H7 (cell line): ENCODE measurements around the gene CRTC3. TPM values are rescaled to one million over a fixed set of nuclear protein-coding genes. Genes with fewer than 3 reads are reported as not detected.

ENCODE experiments used
- DNase-seq: peaks from one replicate; pipeline ENCODE4 v3.0.0; 2012
- H3K27me3 ChIP-seq: 2 replicates; pipeline ENCODE4 v1.6.0; 2011; ENCODE audit warnings: mild to moderate bottlenecking, low read length; ENCODE audit not compliant: control insufficient read depth, insufficient read depth
- H3K36me3 ChIP-seq: replicated peaks from 2 replicates; pipeline ENCODE4 v1.5.1; 2011; ENCODE audit warnings: low read length; ENCODE audit not compliant: control insufficient read depth, insufficient read depth
- H3K4me3 ChIP-seq: 2 replicates; pipeline ENCODE4 v1.5.1; 2011; ENCODE audit warnings: low read depth, mild to moderate bottlenecking, control low read depth, low read length, moderate library complexity; ENCODE audit not compliant: insufficient read depth
- total RNA-seq: library from RNA; depleted of rRNA; stranded (reverse); fragments of >200 nt; shearing (Covaris generic); gene quantifications from 2 replicates; pipeline ENCODE4 v1.2.3, GENCODE V29; 2014; rRNA removed

CRTC3 gene, protein sequence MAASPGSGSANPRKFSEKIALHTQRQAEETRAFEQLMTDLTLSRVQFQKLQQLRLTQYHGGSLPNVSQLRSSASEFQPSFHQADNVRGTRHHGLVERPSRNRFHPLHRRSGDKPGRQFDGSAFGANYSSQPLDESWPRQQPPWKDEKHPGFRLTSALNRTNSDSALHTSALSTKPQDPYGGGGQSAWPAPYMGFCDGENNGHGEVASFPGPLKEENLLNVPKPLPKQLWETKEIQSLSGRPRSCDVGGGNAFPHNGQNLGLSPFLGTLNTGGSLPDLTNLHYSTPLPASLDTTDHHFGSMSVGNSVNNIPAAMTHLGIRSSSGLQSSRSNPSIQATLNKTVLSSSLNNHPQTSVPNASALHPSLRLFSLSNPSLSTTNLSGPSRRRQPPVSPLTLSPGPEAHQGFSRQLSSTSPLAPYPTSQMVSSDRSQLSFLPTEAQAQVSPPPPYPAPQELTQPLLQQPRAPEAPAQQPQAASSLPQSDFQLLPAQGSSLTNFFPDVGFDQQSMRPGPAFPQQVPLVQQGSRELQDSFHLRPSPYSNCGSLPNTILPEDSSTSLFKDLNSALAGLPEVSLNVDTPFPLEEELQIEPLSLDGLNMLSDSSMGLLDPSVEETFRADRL
- 3.3 and 6.0 TPM in 2 replicates for total RNA-seq

GRCh38 chr15:90529371-90530249 lies at the start of gene CRTC3:
Gene CRTC3 (plus strand): TSS chr15:90529923. CDS start chr15:90530072, 149 bp downstream.
- peak within 1 kb of the TSS; percentile 67 for H3K4me3 ChIP-seq
- no peaks in the 10 kb centered on the region for H3K36me3 ChIP-seq
- DNase-seq, result peak; percentile 94
- H3K27me3 ChIP-seq, result peaks cover 39% of the 10 kb centered on the region

DNA sequence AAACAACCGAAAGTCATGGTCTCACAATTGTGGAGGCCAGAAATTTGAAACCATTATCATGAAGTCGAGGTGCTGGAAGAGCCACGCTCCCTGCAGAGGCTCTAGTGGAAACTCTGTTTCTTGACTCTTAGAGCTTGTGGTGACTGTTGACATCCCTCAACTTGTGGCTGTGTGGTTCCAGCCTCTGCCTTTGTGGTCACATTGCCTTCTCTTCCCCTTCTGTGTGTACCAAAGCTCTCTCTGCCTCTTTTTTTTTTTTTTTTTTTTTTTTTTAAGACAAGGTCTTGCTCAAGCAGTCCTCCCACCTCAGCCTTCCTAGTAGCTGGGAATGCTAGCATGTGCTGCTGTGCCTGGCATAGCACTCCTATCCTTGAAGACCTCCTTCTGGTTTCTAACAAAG lies 48.7 kb upstream of the CRTC3 start:
- no peak for DNase-seq
- H3K4me3 ChIP-seq, result no peak overlapping the region
- H3K27me3 ChIP-seq, result no peaks in the 10 kb centered on the region
- H3K36me3 ChIP-seq, result peaks cover 20% of the 10 kb centered on the region

GRCh38 chr15:90482124-90483011 lies 47.4 kb upstream of the CRTC3 start:
- Histone ChIP-seq H3K27me3 (no peaks in the 10 kb centered on the region), H3K4me3 (no peak overlapping the region), H3K36me3 (peaks cover 22% of the 10 kb centered on the region)
- DNase-seq, result peak; percentile 32

GRCh38 chr15:90483012-90483307 lies 46.8 kb upstream of the CRTC3 start:
- H3K36me3 ChIP-seq, result peaks cover 24% of the 10 kb centered on the region
- no peak overlapping the region for H3K4me3 ChIP-seq

GRCh38 chr15:90483637-90484036 lies 46.1 kb upstream of the CRTC3 start:
- H3K4me3 ChIP-seq, result no peak overlapping the region
- H3K27me3 ChIP-seq, result no peaks in the 10 kb centered on the region
- peaks cover 24% of the 10 kb centered on the region for H3K36me3 ChIP-seq
- no peak for DNase-seq

More at GRCh38 chr15:90483012-90483307, 46.8 kb upstream of the CRTC3 start:
- DNase-seq, result no peak
- no peaks in the 10 kb centered on the region for H3K27me3 ChIP-seq

GRCh38 chr15:90487186-90487585 lies 42.5 kb upstream of the CRTC3 start:
- DNase-seq, result no peak
- Histone ChIP-seq H3K4me3 (no peak overlapping the region), H3K36me3 (peaks cover 29% of the 10 kb centered on the region), H3K27me3 (no peaks in the 10 kb centered on the region)

DNA sequence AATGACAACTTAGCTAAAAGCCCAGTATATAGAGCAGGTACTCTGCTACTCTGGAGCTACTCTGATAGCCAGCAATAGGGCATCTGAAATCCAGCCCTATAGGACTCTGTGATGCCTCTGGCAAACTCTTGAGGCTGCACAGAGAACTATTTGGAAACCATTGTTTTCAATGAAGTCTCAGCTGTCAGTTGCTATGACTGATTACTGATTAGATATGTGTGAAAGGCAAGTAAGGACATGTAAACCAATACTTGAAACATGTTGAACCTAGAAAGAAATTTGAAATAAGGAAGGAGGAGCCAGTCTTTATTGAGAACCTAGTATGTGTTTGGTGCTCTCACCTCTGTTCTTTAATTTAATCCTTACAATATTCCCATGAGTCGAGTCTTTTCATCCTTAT lies 40.2 kb upstream of the CRTC3 start:
- no peak overlapping the region for H3K4me3 ChIP-seq
- peaks cover 25% of the 10 kb centered on the region for H3K36me3 ChIP-seq
- no peak for DNase-seq
- no peaks in the 10 kb centered on the region for H3K27me3 ChIP-seq

GRCh38 chr15:90489944-90490343 lies 39.8 kb upstream of the CRTC3 start:
- Histone ChIP-seq H3K27me3 (no peaks in the 10 kb centered on the region), H3K36me3 (peaks cover 25% of the 10 kb centered on the region), H3K4me3 (no peak overlapping the region)
- no peak for DNase-seq

GRCh38 chr15:90493647-90494046 lies 36.1 kb upstream of the CRTC3 start:
- H3K36me3 ChIP-seq, result peaks cover 18% of the 10 kb centered on the region
- no peaks in the 10 kb centered on the region for H3K27me3 ChIP-seq
- no peak overlapping the region for H3K4me3 ChIP-seq
- no peak for DNase-seq

GRCh38 chr15:90495067-90495466 lies 34.7 kb upstream of the CRTC3 start:
- peaks cover 19% of the 10 kb centered on the region for H3K36me3 ChIP-seq

GRCh38 chr15:90496791-90497190 lies 32.9 kb upstream of the CRTC3 start:
- Histone ChIP-seq H3K27me3 (no peaks in the 10 kb centered on the region), H3K36me3 (peaks cover 13% of the 10 kb centered on the region), H3K4me3 (no peak overlapping the region)
- DNase-seq, result no peak

More at GRCh38 chr15:90495067-90495466, 34.7 kb upstream of the CRTC3 start:
- H3K27me3 ChIP-seq, result no peaks in the 10 kb centered on the region
- no peak overlapping the region for H3K4me3 ChIP-seq
- DNase-seq, result no peak

DNA sequence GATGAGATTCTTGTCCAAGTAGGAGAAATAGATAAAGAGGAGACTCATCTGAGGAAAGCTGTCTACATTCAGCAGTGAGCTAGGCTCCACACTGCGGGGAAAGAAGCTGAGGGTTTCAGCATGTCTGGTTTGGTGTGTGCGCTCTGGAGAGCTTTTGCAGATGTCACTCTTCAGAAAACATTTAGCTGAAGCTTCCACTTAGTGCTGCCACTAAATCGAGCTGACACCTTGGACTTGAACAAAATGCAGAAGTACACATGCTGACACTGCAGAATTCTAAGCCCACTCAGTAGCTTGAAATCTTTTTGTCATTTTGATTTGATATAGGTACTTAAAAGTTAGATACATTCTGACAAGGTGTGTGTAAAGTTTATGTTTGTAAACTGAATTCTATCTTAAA lies 32.3 kb upstream of the CRTC3 start:
- Histone ChIP-seq H3K4me3 (no peak overlapping the region), H3K36me3 (peaks cover 13% of the 10 kb centered on the region)
- no peak for DNase-seq

GRCh38 chr15:90497912-90498311 lies 31.8 kb upstream of the CRTC3 start:
- peak; percentile 35 for DNase-seq
- no peaks in the 10 kb centered on the region for H3K27me3 ChIP-seq
- no peak overlapping the region for H3K4me3 ChIP-seq
- peaks cover 12% of the 10 kb centered on the region for H3K36me3 ChIP-seq

More for the DNA sequence above, 32.3 kb upstream of the CRTC3 start:
- H3K27me3 ChIP-seq, result no peaks in the 10 kb centered on the region

- H3K36me3 ChIP-seq, result peaks cover 10% of the 10 kb centered on the region
- no peaks in the 10 kb centered on the region for H3K27me3 ChIP-seq
- DNase-seq, result no peak
Observed at GRCh38 chr15:90500171-90500570, 29.6 kb upstream of the CRTC3 start.

More at GRCh38 chr15:90500171-90500570, 29.6 kb upstream of the CRTC3 start:
- no peak overlapping the region for H3K4me3 ChIP-seq
